ENCODE results near the gene FRMD4B. TPM values are rescaled to one million over a fixed set of nuclear protein-coding genes. Genes with fewer than 3 reads are reported as not detected.
"Not testable (repeated sequence)": the region's sequence is repeated elsewhere in the genome, so short reads cannot be mapped to it uniquely, and the experiment has no call there.

Gene FRMD4B
- total RNA-seq, 1 donor from 2014 or later, result 140 TPM

DNA sequence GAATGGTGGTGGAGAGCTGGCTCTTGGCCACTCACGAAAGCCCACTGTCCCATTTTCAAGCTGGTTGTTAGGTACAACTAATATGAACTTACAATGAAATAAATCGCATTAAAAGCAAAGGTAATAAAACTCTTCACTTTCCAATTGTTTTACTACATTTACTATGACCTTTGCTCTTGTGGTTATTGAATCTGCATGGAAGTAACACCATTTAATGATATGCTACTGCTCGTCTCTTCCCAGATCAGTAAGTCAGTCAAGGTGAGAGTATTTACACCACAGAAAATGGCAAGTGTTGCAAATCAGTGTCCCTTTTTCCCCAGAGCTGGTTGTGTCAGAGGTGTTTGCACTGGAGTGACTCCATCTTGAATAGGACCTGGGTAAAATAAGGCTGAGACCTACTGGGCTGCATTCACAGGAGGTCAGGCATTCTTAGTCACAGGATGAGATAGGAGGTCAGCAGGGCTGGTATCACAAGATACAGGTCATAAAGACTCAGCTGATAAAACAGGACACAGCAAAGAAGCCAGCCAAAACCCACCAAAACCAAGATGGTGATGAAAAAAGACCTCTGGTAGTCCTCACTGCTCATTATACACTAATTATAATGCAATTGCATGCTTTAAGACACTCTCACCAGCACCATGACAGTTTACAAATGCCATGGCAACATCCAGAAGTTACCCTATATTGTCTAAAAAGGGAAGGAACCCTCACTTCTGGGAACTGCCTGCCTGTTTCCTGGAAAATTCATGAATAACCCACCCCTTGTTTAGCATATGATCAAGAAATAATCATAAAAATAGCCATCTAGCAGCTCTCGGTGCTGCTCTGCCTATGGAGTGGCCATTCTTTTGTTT, 57.6 kb downstream of the FRMD4B start:
- TF ChIP-seq, protein P1, sequence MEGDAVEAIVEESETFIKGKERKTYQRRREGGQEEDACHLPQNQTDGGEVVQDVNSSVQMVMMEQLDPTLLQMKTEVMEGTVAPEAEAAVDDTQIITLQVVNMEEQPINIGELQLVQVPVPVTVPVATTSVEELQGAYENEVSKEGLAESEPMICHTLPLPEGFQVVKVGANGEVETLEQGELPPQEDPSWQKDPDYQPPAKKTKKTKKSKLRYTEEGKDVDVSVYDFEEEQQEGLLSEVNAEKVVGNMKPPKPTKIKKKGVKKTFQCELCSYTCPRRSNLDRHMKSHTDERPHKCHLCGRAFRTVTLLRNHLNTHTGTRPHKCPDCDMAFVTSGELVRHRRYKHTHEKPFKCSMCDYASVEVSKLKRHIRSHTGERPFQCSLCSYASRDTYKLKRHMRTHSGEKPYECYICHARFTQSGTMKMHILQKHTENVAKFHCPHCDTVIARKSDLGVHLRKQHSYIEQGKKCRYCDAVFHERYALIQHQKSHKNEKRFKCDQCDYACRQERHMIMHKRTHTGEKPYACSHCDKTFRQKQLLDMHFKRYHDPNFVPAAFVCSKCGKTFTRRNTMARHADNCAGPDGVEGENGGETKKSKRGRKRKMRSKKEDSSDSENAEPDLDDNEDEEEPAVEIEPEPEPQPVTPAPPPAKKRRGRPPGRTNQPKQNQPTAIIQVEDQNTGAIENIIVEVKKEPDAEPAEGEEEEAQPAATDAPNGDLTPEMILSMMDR (IDR thresholded peaks at IDR 0.05; ENCODE audit: unreplicated experiment), result no peak

DNA sequence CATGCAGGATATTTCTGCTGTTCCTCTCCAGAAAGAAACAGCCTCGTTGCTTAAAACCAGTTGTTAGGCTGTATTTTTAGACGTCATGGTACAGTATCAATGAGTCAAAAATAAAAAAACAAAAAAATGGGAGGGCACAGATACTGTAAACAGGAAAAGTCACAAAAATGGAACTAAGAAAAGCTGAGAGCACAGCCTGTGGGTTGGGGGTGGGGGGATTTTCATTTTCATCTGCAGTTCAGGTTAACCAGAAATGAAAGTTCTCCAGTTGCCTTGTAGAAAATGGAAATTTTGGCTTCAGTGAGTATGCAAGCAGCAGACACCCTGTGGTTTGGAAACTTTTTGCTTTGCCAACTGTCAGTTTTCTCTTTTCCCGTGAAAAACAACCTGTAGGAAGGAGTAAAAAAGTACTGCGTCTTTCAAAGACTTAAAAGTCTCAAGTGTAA, 59.0 kb downstream of the FRMD4B start:
- H3K4me1 Mint-ChIP-seq, result peaks cover 2% of the 10 kb centered on the region
- no peaks in the 10 kb centered on the region for H3K9me3 Mint-ChIP-seq
- no peak for DNase-seq (ENCODE audit: low spot score in 2 of 2, unreplicated experiment in 2 of 2)
- H3K36me3 Mint-ChIP-seq, result no peaks in the 10 kb centered on the region
- H3K4me3 Mint-ChIP-seq, result no peak overlapping the region
- no peaks in the 10 kb centered on the region for H3K27me3 Mint-ChIP-seq (ENCODE audit: low read depth)
- TF ChIP-seq, protein P1 (IDR thresholded peaks at IDR 0.05; ENCODE audit: unreplicated experiment), result no peak
- no peak overlapping the region for H3K27ac Mint-ChIP-seq

More for the DNA sequence above, 57.6 kb downstream of the FRMD4B start:
- no peak overlapping the region for H3K27ac Mint-ChIP-seq
- no peak overlapping the region for H3K4me3 Mint-ChIP-seq
- no peaks in the 10 kb centered on the region for H3K9me3 Mint-ChIP-seq
- DNase-seq (ENCODE audit: low spot score in 2 of 2, unreplicated experiment in 2 of 2), result no peak
- no peaks in the 10 kb centered on the region for H3K36me3 Mint-ChIP-seq
- peaks cover 2% of the 10 kb centered on the region for H3K4me1 Mint-ChIP-seq
- no peaks in the 10 kb centered on the region for H3K27me3 Mint-ChIP-seq (ENCODE audit: low read depth)

DNA sequence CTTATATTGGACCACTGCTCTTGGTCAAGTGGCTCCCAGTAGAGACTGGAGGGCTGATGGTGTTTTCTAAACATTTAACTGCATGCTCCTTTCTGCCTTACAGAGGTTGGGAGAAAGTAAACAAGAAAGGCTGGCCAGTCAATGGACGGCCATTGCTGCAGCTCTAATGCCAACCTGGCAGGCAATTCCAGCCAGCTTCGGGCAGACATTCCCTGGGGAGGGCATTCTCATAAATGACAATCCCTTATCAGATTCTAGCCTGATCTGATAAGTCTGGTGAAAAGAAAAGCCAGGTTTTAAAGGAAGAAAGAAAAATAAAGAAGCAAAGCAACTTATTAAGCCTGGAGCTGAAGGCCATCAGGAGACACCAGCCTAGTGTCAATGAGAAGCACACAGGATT, 60.7 kb downstream of the FRMD4B start:
- Mint-ChIP-seq H3K27me3 (ENCODE audit: low read depth) (no peaks in the 10 kb centered on the region), H3K4me1 (peaks cover 2% of the 10 kb centered on the region), H3K36me3 (no peaks in the 10 kb centered on the region), H3K4me3 (no peak overlapping the region), H3K27ac (no peak overlapping the region), H3K9me3 (no peaks in the 10 kb centered on the region)
- DNase-seq (ENCODE audit: low spot score in 2 of 2, unreplicated experiment in 2 of 2), result no peak
- TF ChIP-seq, protein P1 (IDR thresholded peaks at IDR 0.05; ENCODE audit: unreplicated experiment), result no peak

DNA sequence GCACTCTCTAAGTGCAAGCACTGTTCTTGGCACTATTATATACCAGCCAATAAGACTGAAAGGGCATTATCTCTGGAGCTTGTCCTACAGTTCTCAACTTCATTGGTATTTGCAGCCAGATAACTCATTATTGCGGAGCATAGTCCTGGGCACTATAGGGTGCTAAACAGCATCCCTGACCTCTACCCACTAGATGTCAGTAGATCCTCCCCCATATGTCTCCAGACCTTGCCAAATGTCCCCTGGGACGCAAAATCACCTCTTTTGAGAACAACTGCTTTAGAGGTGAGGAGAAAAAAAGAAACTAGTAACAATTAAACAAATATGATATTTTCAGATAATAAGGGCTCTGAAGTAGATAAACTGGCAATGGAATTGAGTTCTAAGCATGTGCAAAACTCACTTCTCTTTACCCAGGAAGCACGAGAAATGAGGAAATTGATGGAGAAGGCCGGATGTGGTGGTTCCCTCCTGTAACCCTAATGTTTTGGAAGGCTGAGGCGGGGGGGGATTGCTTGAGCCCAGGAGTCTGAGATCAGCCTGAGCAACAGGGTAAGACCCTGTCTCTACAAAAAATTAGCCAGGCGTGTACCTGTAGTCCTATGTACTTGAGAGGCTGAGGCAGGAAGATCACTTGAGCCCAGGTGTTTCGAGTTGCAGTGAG, 61.4 kb downstream of the FRMD4B start:
- Mint-ChIP-seq H3K36me3 (no peaks in the 10 kb centered on the region), H3K9me3 (no peaks in the 10 kb centered on the region), H3K4me1 (peaks cover 2% of the 10 kb centered on the region), H3K27me3 (ENCODE audit: low read depth) (no peaks in the 10 kb centered on the region), H3K4me3 (no peak overlapping the region), H3K27ac (no peak overlapping the region)
- no peak for DNase-seq (ENCODE audit: low spot score in 2 of 2, unreplicated experiment in 2 of 2)
- TF ChIP-seq, protein P1 (IDR thresholded peaks at IDR 0.05; ENCODE audit: unreplicated experiment), result no peak

DNA sequence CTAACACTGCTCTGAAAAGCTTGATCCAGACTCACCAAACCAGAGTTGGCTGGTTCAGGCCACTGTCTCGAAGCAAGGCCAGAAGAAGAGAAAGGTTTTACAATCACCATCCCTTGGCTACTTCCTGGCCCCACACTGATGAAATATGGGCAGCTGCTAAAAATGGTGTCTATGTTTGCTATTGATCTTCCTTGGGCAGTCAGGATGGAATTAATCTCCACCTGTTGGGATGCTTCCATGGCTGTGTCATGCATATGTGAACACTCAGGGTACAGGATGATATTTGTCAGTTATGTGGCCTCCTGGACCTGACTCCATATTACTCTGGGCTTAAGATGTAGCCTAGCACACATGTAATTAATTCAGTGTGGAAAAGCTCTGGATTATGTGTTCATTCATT, 61.9 kb downstream of the FRMD4B start:
- DNase-seq (ENCODE audit: low spot score in 2 of 2, unreplicated experiment in 2 of 2), result no peak
- TF ChIP-seq, protein P1 (IDR thresholded peaks at IDR 0.05; ENCODE audit: unreplicated experiment), result no peak
- Mint-ChIP-seq H3K9me3 (no peaks in the 10 kb centered on the region), H3K27ac (no peak overlapping the region), H3K4me3 (no peak overlapping the region), H3K4me1 (peaks cover 2% of the 10 kb centered on the region), H3K27me3 (ENCODE audit: low read depth) (no peaks in the 10 kb centered on the region), H3K36me3 (no peaks in the 10 kb centered on the region)

DNA sequence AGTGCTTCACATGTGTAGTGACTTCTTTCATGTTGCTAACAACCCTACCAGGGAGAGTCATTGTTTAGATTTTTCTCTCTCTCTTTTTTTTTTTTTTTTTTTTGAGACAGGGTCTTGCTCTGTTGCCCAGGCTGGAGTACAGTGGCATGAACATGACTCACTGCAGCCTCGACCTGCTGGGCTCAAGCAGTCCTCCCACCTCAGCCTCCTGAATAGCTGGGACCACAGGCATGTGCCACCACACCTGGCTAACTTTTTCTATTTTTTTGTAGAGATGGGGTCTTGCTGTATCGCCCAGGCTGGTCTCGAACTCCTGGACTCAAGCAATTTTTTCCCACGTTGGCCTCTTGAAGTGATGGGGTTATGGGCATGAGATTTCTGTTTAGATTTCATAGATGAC, 63.4 kb downstream of the FRMD4B start:
- not testable (repeated sequence) for H3K36me3 Mint-ChIP-seq; H3K4me3 Mint-ChIP-seq; H3K4me1 Mint-ChIP-seq; DNase-seq (ENCODE audit: low spot score in 2 of 2, unreplicated experiment in 2 of 2); H3K27me3 Mint-ChIP-seq (ENCODE audit: low read depth); H3K9me3 Mint-ChIP-seq; H3K27ac Mint-ChIP-seq

Data from mesothelial cell of epicardium (in vitro differentiated cells).